Vagina (tissue), 2 donors: ENCODE measurements around the gene PRSS33.

ENCODE experiments used
- POLR2AphosphoS5 ChIP-seq, 2 donors: sonication (generic); formaldehyde crosslinking; IDR thresholded peaks; one replicate each; pipeline ENCODE4 v1.9.0; 2017; ENCODE audit warnings: antibody characterized with exemption in 2 of 2, mild to moderate bottlenecking in 2 of 2, low read depth in 1 of 2; ENCODE audit not compliant: insufficient read depth in 1 of 2
- TF ChIP-seq, protein P1 (sequence below), 3 experiments: fragments of 450-650 bp in 2 of 3; fragments of 200-600 bp in 1 of 3; sonication (generic) in 1 of 3; IDR thresholded peaks; one replicate each; pipeline ENCODE4 v1.5.1; 2017 to 2019; ENCODE audit warnings: antibody characterized with exemption in 3 of 3, mild to moderate bottlenecking in 2 of 3, moderate library complexity in 2 of 3

DNA sequence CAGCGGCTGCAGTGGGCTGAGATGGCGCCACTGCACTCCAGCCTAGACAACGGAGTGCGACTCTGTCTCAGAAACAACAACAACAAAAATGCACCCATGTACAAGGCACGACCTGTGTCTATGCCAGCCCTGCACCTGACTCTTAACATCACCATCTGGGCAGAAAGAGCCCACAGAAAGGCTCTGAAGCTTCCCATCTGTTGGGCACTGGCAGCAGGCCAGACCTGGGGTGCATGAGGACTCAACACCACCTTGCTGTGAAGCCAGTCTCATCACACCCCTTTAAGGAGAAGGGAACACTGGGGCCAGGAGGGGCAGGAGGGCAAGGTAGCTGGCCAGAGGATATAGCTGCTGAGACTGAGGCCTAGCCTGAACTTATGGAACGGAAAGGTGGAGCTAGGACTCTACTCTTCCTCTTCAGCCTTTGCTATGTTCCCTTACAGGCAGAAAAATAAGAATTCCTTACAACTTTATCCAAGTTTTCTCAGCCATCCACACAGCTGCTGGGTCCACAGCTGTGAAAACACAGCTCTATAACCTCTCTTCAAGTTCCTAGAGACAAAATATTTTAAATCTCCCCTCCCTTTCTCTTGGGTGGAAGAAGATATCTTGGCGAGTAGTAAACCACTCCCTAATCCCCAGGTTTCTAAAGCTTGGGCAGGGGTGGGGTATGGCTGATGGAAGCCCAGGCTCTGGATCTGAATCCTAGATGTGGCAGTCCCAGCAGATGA is 13.0 kb downstream of the PRSS33 start:
- TF ChIP-seq, protein P1, sequence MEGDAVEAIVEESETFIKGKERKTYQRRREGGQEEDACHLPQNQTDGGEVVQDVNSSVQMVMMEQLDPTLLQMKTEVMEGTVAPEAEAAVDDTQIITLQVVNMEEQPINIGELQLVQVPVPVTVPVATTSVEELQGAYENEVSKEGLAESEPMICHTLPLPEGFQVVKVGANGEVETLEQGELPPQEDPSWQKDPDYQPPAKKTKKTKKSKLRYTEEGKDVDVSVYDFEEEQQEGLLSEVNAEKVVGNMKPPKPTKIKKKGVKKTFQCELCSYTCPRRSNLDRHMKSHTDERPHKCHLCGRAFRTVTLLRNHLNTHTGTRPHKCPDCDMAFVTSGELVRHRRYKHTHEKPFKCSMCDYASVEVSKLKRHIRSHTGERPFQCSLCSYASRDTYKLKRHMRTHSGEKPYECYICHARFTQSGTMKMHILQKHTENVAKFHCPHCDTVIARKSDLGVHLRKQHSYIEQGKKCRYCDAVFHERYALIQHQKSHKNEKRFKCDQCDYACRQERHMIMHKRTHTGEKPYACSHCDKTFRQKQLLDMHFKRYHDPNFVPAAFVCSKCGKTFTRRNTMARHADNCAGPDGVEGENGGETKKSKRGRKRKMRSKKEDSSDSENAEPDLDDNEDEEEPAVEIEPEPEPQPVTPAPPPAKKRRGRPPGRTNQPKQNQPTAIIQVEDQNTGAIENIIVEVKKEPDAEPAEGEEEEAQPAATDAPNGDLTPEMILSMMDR (IDR thresholded peaks at IDR 0.05): no peak
- no peak for TF ChIP-seq POLR2AphosphoS5 (IDR thresholded peaks at IDR 0.05; ENCODE audit: insufficient read depth in 1 of 2, low read depth in 1 of 2)
